Endodermal cell (in vitro differentiated cells): ENCODE results near the gene RAB3D. TPM values are rescaled to one million over a fixed set of nuclear protein-coding genes. Genes with fewer than 3 reads are reported as not detected.

Experiments
- DNase-seq: peaks from one replicate; pipeline ENCODE4 v3.0.0-alpha.2; 2017
- H3K27ac ChIP-seq: 2 replicates; pipeline ENCODE4 v1.5.1; 2013; ENCODE audit warnings: mild to moderate bottlenecking, low read depth, low read length, moderate library complexity
- H3K27me3 ChIP-seq: 2 replicates; pipeline ENCODE4 v1.6.1; 2013; ENCODE audit warnings: mild to moderate bottlenecking, low read length, moderate library complexity; ENCODE audit not compliant: insufficient read depth, control insufficient read depth, poor library complexity, severe bottlenecking
- H3K36me3 ChIP-seq: 2 replicates; pipeline ENCODE4 v1.7.0; 2013; ENCODE audit warnings: mild to moderate bottlenecking, low read length, moderate library complexity; ENCODE audit not compliant: control insufficient read depth, insufficient read depth
- H3K4me1 ChIP-seq: one replicate; pipeline ENCODE4 v1.7.0; 2013; ENCODE audit warnings: low read length; ENCODE audit not compliant: control insufficient read depth, insufficient read depth
- H3K4me3 ChIP-seq: 2 replicates; pipeline ENCODE4 v1.5.1; 2013; ENCODE audit warnings: mild to moderate bottlenecking, low read length, moderate library complexity
- H3K9ac ChIP-seq: 2 replicates; pipeline ENCODE4 v1.6.1; 2013; ENCODE audit warnings: mild to moderate bottlenecking, low read length, moderate library complexity; ENCODE audit not compliant: poor library complexity, severe bottlenecking; ENCODE audit errors: extremely low read depth
- H3K9me3 ChIP-seq: 2 replicates; pipeline ENCODE4 v1.6.1; 2013; ENCODE audit warnings: mild to moderate bottlenecking, low read length, moderate library complexity; ENCODE audit not compliant: control insufficient read depth
- H3K27ac Mint-ChIP-seq: 2 replicates; pipeline ENCODE4 v1.8.0; 2020; ENCODE audit warnings: mixed read lengths
- H3K27me3 Mint-ChIP-seq: 2 replicates; pipeline ENCODE4 v1.8.0; 2021; ENCODE audit warnings: mild to moderate bottlenecking, mixed read lengths; ENCODE audit not compliant: insufficient read depth
- H3K36me3 Mint-ChIP-seq: 2 replicates; pipeline ENCODE4 v1.8.0; 2020; ENCODE audit warnings: low read depth, mixed read lengths
- H3K4me1 Mint-ChIP-seq: 2 replicates; pipeline ENCODE4 v1.8.0; 2020; ENCODE audit warnings: mixed read lengths
- H3K4me3 Mint-ChIP-seq: 2 replicates; pipeline ENCODE4 v1.8.0; 2020; ENCODE audit warnings: mild to moderate bottlenecking, moderate library complexity, mixed read lengths
- H3K9me3 Mint-ChIP-seq: 2 replicates; pipeline ENCODE4 v1.8.0; 2020; ENCODE audit warnings: mild to moderate bottlenecking, mixed read lengths
- WGBS, 2 experiments: methylation state at CpG; one replicate each; pipeline versions ENCODE4 v1.1.5 to v1.1.7; 2013; ENCODE audit warnings: missing lambda C conversion rate in 2 of 2, mixed read lengths in 1 of 2; ENCODE audit not compliant: insufficient coverage in 1 of 2, insufficient read length in 1 of 2; 5-methylcytosine and 5-hydroxymethylcytosine counted together
- total RNA-seq, 2 donors: library from RNA; stranded (reverse); fragmentation: NEBNext Ultra II Directional in 1 of 2; extraction: Animal tissue kit (Norgen Biotek cat#: 25700) in 1 of 2; gene quantifications; 2 replicates in 1 of 2; 3 replicates in 1 of 2; pipeline ENCODE4 v1.2.1, GENCODE V29; 2021
- TF ChIP-seq, protein P1 (sequence below): fragments of 200-600 bp; sonication (generic); conservative IDR thresholded peaks from 2 replicates; pipeline ENCODE4 v1.5.0; 2021; ENCODE audit warnings: antibody characterized with exemption, mild to moderate bottlenecking

The RAB3D gene
- total RNA-seq, 2 donors from 2014 or later: 37.2 to 43.2 TPM

DNA sequence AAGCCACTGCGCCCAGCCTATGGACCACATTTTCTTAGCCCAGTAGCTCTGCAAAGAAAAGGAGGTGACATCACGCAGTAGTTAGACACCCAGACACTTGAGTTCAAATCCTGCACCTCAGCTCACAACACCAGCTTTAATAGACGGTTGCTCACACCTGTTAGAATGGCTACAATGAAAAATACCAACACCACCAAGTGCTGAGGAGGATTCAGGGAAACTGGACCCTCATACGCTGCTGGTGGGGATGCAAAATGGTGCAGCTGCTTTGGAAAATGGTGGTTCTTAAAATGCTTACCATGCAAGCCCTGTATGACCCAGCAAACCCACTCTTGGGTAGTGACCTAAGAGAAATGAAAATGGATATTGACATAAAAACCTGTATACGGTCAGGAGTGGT lies 65.5 kb downstream of the RAB3D start:
- H3K27ac ChIP-seq: no peak overlapping the region
- DNase-seq: no peak
- H3K4me3 Mint-ChIP-seq: no peak overlapping the region
- H3K9me3 ChIP-seq: no peaks in the 10 kb centered on the region
- TF ChIP-seq, protein P1, sequence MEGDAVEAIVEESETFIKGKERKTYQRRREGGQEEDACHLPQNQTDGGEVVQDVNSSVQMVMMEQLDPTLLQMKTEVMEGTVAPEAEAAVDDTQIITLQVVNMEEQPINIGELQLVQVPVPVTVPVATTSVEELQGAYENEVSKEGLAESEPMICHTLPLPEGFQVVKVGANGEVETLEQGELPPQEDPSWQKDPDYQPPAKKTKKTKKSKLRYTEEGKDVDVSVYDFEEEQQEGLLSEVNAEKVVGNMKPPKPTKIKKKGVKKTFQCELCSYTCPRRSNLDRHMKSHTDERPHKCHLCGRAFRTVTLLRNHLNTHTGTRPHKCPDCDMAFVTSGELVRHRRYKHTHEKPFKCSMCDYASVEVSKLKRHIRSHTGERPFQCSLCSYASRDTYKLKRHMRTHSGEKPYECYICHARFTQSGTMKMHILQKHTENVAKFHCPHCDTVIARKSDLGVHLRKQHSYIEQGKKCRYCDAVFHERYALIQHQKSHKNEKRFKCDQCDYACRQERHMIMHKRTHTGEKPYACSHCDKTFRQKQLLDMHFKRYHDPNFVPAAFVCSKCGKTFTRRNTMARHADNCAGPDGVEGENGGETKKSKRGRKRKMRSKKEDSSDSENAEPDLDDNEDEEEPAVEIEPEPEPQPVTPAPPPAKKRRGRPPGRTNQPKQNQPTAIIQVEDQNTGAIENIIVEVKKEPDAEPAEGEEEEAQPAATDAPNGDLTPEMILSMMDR: no peak
- no peak overlapping the region for H3K4me3 ChIP-seq
- no peaks in the 10 kb centered on the region for H3K36me3 ChIP-seq
- H3K9me3 Mint-ChIP-seq: peaks cover 27% of the 10 kb centered on the region
- WGBS, 2 experiments: 64 to 65% methylated on average over 4 to 5 of the region's 5 CpGs
- H3K9ac ChIP-seq: no peak overlapping the region
- H3K4me1 Mint-ChIP-seq: peaks cover 7% of the 10 kb centered on the region
- no peaks in the 10 kb centered on the region for H3K27me3 Mint-ChIP-seq
- H3K36me3 Mint-ChIP-seq: peaks cover 2% of the 10 kb centered on the region
- no peaks in the 10 kb centered on the region for H3K4me1 ChIP-seq
- H3K27ac Mint-ChIP-seq: no peak overlapping the region
- H3K27me3 ChIP-seq: no peaks in the 10 kb centered on the region

DNA sequence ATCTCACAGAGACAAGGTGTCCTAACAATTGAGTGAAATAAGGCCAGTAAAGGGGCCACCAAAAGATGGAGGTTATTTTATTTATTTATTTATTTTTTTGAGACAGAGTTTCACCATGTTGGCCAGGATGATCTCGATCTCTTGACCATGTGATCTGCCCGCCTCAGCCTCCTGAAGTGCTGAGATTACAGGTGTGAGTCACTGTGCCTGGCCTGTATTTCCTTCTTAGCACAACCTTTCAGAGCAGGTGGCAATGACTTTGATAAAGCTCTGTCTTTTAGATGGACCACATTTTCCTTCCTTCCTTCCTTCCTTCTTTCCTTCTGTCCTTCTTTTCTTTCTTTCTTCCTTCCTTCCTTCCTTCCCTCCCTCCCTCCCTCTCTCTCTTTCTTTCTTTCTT lies 66.2 kb downstream of the RAB3D start:
- 82 to 93% methylated on average over 2 of the region's 2 CpGs for WGBS, 2 experiments
- Mint-ChIP-seq H3K9me3 (peaks cover 23% of the 10 kb centered on the region), H3K27me3 (no peaks in the 10 kb centered on the region), H3K4me3 (no peak overlapping the region), H3K36me3 (peaks cover 2% of the 10 kb centered on the region), H3K4me1 (peaks cover 7% of the 10 kb centered on the region), H3K27ac (no peak overlapping the region)
- TF ChIP-seq, protein P1: no peak
- Histone ChIP-seq H3K36me3 (no peaks in the 10 kb centered on the region), H3K27me3 (no peaks in the 10 kb centered on the region), H3K27ac (no peak overlapping the region), H3K9ac (no peak overlapping the region), H3K4me1 (no peaks in the 10 kb centered on the region), H3K9me3 (no peaks in the 10 kb centered on the region), H3K4me3 (no peak overlapping the region)
- DNase-seq: no peak

Other genes starting within 250 kb of the RAB3D start
- gene SPC24, start 183.9 kb downstream of the RAB3D start, total RNA-seq: 10 to 100 TPM; 35.4 to 50.0 TPM
- gene KANK2, start 142.1 kb downstream of the RAB3D start, total RNA-seq: 10 to 100 TPM; 74.2 to 87.7 TPM
- not detected for gene ANGPTL8, start 100.0 kb downstream of the RAB3D start, total RNA-seq
- gene DOCK6, start 77.1 kb downstream of the RAB3D start, total RNA-seq: 100 to 1,000 TPM in 1 of 2 donors, 10 to 100 TPM in 1; 93.8 to 111 TPM
- gene TSPAN16, start 43.5 kb downstream of the RAB3D start, total RNA-seq: not detected
- 10 to 100 TPM; 58.2 to 58.9 TPM for gene TMEM205, start 6.6 kb upstream of the RAB3D start, total RNA-seq
- 10 to 100 TPM; 12.2 to 15.2 TPM for gene CCDC159, start 6.9 kb upstream of the RAB3D start, total RNA-seq
- 1 to 10 TPM; 3.1 to 6.8 TPM for gene PLPPR2, start 15.8 kb upstream of the RAB3D start, total RNA-seq
- 1 to 10 TPM; 2.2 to 2.8 TPM for gene SWSAP1, start 35.0 kb upstream of the RAB3D start, total RNA-seq
- 10 to 100 TPM; 27.0 to 39.5 TPM for gene EPOR, start 44.7 kb upstream of the RAB3D start, total RNA-seq
- 100 to 1,000 TPM; 125 to 131 TPM for gene RGL3, start 79.7 kb upstream of the RAB3D start, total RNA-seq
- gene ODAD3, start 95.5 kb upstream of the RAB3D start, total RNA-seq: 1 to 10 TPM in 1 of 2 donors, under 1 TPM in 1; 0.88 to 2.4 TPM
- 100 to 1,000 TPM; 454 to 459 TPM for gene PRKCSH, start 96.0 kb upstream of the RAB3D start, total RNA-seq
- under 1 TPM in 1 of 2 donors, not detected in 1; 0.55 TPM for gene ELAVL3, start 141.4 kb upstream of the RAB3D start, total RNA-seq
- 10 to 100 TPM; 12.3 to 12.6 TPM for gene ZNF653, start 166.2 kb upstream of the RAB3D start, total RNA-seq
- 10 to 100 TPM; 24.7 to 26.2 TPM for gene ECSIT, start 189.5 kb upstream of the RAB3D start, total RNA-seq
- gene CNN1, start 199.2 kb upstream of the RAB3D start, total RNA-seq: 10 to 100 TPM; 12.8 to 16.2 TPM
- gene ELOF1, start 219.6 kb upstream of the RAB3D start, total RNA-seq: 10 to 100 TPM; 62.6 to 68.7 TPM
- gene ACP5, start 238.0 kb upstream of the RAB3D start, total RNA-seq: 1 to 10 TPM; 2.1 to 3.8 TPM